Osteoblast (primary cell): ENCODE data around the gene RSPO1. TPM values are rescaled to one million over a fixed set of nuclear protein-coding genes. Genes with fewer than 3 reads are reported as not detected.

Experiments
- DNase-seq: peaks from one replicate; pipeline ENCODE4 v3.0.0; 2011; ENCODE audit warnings: low spot score, mixed read lengths; ENCODE audit not compliant: insufficient read length; ENCODE audit errors: missing footprints
- H2AFZ ChIP-seq: 2 replicates; pipeline ENCODE4 v1.6.0; 2011; ENCODE audit warnings: mild to moderate bottlenecking, low read length
- H3K27ac ChIP-seq: 2 replicates; pipeline ENCODE4 v1.5.1; 2011; ENCODE audit warnings: mild to moderate bottlenecking, low read depth, low read length, moderate library complexity
- H3K27me3 ChIP-seq: 2 replicates; pipeline ENCODE4 v1.6.0; 2012; ENCODE audit warnings: mild to moderate bottlenecking, control low read depth, inconsistent platforms, low read length, moderate library complexity; ENCODE audit not compliant: insufficient read depth
- H3K36me3 ChIP-seq: 2 replicates; pipeline ENCODE4 v1.5.1; 2011; ENCODE audit warnings: mild to moderate bottlenecking, low read length, control low read depth, moderate library complexity; ENCODE audit not compliant: insufficient read depth
- H3K4me1 ChIP-seq: 2 replicates; pipeline ENCODE4 v1.5.1; 2011; ENCODE audit warnings: mild to moderate bottlenecking, low read length, control low read depth, moderate library complexity; ENCODE audit not compliant: insufficient read depth
- H3K4me2 ChIP-seq: 2 replicates; pipeline ENCODE4 v1.6.0; 2011; ENCODE audit warnings: mild to moderate bottlenecking, low read length; ENCODE audit not compliant: insufficient read depth
- H3K4me3 ChIP-seq: fragments of 200-600 bp; sonication (generic); 3 replicates; pipeline ENCODE4 v1.5.1; 2012; ENCODE audit warnings: mild to moderate bottlenecking, low read length, inconsistent platforms; ENCODE audit not compliant: insufficient read depth
- H3K79me2 ChIP-seq: 2 replicates; pipeline ENCODE4 v1.6.0; 2012; ENCODE audit warnings: mild to moderate bottlenecking, low read length, control low read depth, inconsistent platforms; ENCODE audit not compliant: insufficient read depth
- H3K9me3 ChIP-seq: 2 replicates; pipeline ENCODE4 v1.5.1; 2011; ENCODE audit warnings: low read depth, low read length, control low read depth
- H4K20me1 ChIP-seq: 2 replicates; pipeline ENCODE4 v1.6.0; 2012; ENCODE audit warnings: mild to moderate bottlenecking, low read length, control low read depth; ENCODE audit not compliant: insufficient read depth
- total RNA-seq: library from RNA; depleted of rRNA; stranded (reverse); fragments of >200 nt; gene quantifications from 2 replicates; pipeline ENCODE4 v1.2.3, GENCODE V29; 2012
- TF ChIP-seq, protein P1 (sequence below): IDR thresholded peaks from 2 replicates; pipeline ENCODE4 v1.5.1; 2011; ENCODE audit warnings: mild to moderate bottlenecking, low read depth, low read length, moderate library complexity; ENCODE audit errors: extremely low read depth

Gene RSPO1
- total RNA-seq, 1 donor, result 0.36 TPM

DNA sequence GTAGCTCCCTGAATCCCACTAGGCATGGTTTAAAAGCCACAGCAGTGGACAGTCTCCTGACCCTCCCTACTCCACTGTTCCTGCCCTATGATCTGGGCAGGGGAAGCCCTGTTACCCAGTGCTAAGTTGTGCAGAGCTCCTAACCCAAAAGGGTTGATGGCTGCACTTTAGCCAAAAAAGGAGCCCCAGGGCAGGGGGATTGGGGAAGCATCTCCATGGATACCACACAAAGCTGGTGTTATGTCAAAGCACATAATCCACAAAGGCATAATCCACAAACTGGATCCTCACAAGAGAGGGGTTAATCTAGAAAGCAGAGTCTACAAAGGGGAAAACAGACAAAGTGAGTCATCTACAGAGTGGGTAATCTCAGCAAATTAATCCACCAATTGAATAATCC is 5.7 kb downstream of the RSPO1 start:
- Histone ChIP-seq H3K27ac (no peak overlapping the region), H3K4me3 (no peak overlapping the region), H3K79me2 (no peaks in the 10 kb centered on the region), H3K4me2 (no peak overlapping the region), H3K36me3 (no peaks in the 10 kb centered on the region), H2AFZ (no peak overlapping the region), H4K20me1 (no peaks in the 10 kb centered on the region), H3K27me3 (peaks cover 42% of the 10 kb centered on the region), H3K9me3 (no peaks in the 10 kb centered on the region), H3K4me1 (no peaks in the 10 kb centered on the region)
- TF ChIP-seq, protein P1, sequence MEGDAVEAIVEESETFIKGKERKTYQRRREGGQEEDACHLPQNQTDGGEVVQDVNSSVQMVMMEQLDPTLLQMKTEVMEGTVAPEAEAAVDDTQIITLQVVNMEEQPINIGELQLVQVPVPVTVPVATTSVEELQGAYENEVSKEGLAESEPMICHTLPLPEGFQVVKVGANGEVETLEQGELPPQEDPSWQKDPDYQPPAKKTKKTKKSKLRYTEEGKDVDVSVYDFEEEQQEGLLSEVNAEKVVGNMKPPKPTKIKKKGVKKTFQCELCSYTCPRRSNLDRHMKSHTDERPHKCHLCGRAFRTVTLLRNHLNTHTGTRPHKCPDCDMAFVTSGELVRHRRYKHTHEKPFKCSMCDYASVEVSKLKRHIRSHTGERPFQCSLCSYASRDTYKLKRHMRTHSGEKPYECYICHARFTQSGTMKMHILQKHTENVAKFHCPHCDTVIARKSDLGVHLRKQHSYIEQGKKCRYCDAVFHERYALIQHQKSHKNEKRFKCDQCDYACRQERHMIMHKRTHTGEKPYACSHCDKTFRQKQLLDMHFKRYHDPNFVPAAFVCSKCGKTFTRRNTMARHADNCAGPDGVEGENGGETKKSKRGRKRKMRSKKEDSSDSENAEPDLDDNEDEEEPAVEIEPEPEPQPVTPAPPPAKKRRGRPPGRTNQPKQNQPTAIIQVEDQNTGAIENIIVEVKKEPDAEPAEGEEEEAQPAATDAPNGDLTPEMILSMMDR, result no peak
- DNase-seq, result no peak

DNA sequence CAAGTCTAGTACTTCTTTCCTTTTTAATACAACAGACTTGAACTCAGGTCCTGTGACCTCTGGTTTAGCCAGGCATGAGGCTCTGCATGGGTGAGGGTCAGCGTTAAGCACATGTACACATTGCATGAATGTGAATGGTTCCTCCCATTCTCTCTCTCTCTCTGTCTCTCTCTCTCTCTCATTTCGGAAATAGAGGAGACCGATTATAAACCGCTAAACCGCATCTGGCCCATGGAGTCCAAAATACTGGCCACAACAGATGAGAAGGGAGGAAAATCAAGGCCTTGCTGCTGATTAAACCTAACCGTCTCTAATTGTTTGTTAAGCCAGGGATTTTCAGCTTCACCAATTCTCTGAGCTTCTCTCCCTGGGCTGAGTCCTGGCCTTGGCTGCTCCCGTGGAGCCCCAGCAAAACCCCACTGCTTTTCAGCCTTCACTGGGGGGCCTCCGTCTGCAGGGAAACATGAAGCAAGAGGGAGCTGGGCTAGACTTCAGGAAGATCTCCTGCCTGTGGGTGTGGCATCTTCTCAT is 6.6 kb downstream of the RSPO1 start:
- H3K27me3 ChIP-seq, result peaks cover 33% of the 10 kb centered on the region
- no peak for DNase-seq
- H4K20me1 ChIP-seq, result no peaks in the 10 kb centered on the region
- H3K36me3 ChIP-seq, result no peaks in the 10 kb centered on the region
- no peak overlapping the region for H2AFZ ChIP-seq
- TF ChIP-seq, protein P1, result no peak
- no peak overlapping the region for H3K4me3 ChIP-seq
- no peaks in the 10 kb centered on the region for H3K9me3 ChIP-seq
- H3K79me2 ChIP-seq, result no peaks in the 10 kb centered on the region
- H3K4me1 ChIP-seq, result no peaks in the 10 kb centered on the region
- H3K27ac ChIP-seq, result no peak overlapping the region
- H3K4me2 ChIP-seq, result no peak overlapping the region

DNA sequence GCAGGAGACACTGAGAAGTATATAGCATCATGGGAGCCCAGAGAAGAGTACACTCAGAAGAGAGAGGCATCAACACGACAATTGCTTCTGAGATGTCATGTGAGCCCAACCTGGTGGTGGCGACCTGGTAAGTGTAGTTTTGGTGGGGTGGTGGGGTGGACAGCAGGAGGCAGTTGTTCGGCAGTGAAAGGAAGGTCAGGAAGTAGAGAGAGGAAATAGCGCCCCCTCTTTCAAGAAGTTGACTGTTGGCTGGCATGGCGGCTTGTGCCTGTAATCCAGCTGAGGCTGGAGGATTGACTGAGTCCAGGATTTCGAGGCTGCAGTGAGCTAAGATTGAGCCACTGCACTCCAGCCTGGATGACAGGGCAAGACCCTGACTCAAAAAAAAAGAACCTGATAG is 12.6 kb downstream of the RSPO1 start:
- H3K79me2 ChIP-seq, result no peaks in the 10 kb centered on the region
- no peak overlapping the region for H3K27ac ChIP-seq
- peaks cover 6% of the 10 kb centered on the region for H3K27me3 ChIP-seq
- H3K36me3 ChIP-seq, result no peaks in the 10 kb centered on the region
- H3K4me2 ChIP-seq, result no peak overlapping the region
- H3K4me1 ChIP-seq, result no peaks in the 10 kb centered on the region
- H3K9me3 ChIP-seq, result no peaks in the 10 kb centered on the region
- no peak overlapping the region for H2AFZ ChIP-seq
- H4K20me1 ChIP-seq, result no peaks in the 10 kb centered on the region
- TF ChIP-seq, protein P1, result no peak
- no peak overlapping the region for H3K4me3 ChIP-seq
- DNase-seq, result no peak

DNA sequence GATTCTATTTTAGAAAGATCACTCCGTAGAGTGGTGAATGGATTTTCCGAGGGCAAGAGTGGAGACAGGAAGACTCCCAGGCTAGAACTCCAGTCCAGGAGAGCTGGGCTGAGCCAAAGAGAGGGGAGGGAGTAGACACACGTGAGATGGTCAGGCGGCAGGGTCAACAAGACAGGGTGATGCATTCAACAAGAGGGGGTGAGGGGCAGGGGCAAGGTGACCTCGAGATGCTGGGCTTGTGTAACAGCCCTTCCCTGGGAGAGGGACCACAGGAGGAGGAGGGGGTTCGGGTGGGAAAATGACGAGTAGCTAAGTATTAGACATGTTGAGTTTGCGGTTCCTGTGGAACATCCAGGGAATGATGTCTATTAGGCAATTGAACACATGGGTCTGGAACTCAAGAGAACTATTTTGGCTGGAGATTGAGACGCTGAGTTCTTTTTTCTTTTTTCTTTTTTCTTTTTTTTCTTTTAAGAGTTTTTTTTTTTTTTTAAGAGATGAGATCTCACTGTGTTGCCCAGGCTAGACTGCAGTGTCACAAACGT is 13.3 kb downstream of the RSPO1 start:
- Histone ChIP-seq H3K9me3 (no peaks in the 10 kb centered on the region), H3K36me3 (no peaks in the 10 kb centered on the region), H3K4me1 (no peaks in the 10 kb centered on the region), H3K27ac (no peak overlapping the region), H3K27me3 (peaks cover 6% of the 10 kb centered on the region), H4K20me1 (no peaks in the 10 kb centered on the region), H3K4me3 (no peak overlapping the region), H3K79me2 (no peaks in the 10 kb centered on the region), H3K4me2 (no peak overlapping the region), H2AFZ (no peak overlapping the region)
- TF ChIP-seq, protein P1, result no peak
- no peak for DNase-seq
